IPS DF 4.7 (cell line): ENCODE data around the gene NADK2.
"Not testable (repeated sequence)": the region's sequence is repeated elsewhere in the genome, so short reads cannot be mapped to it uniquely, and the experiment has no call there.

Experiments
- DNase-seq: peaks from one replicate; pipeline ENCODE4 v3.0.0-alpha.2; 2013; ENCODE audit warnings: low spot score; ENCODE audit errors: extremely low read depth

NADK2 gene

DNA sequence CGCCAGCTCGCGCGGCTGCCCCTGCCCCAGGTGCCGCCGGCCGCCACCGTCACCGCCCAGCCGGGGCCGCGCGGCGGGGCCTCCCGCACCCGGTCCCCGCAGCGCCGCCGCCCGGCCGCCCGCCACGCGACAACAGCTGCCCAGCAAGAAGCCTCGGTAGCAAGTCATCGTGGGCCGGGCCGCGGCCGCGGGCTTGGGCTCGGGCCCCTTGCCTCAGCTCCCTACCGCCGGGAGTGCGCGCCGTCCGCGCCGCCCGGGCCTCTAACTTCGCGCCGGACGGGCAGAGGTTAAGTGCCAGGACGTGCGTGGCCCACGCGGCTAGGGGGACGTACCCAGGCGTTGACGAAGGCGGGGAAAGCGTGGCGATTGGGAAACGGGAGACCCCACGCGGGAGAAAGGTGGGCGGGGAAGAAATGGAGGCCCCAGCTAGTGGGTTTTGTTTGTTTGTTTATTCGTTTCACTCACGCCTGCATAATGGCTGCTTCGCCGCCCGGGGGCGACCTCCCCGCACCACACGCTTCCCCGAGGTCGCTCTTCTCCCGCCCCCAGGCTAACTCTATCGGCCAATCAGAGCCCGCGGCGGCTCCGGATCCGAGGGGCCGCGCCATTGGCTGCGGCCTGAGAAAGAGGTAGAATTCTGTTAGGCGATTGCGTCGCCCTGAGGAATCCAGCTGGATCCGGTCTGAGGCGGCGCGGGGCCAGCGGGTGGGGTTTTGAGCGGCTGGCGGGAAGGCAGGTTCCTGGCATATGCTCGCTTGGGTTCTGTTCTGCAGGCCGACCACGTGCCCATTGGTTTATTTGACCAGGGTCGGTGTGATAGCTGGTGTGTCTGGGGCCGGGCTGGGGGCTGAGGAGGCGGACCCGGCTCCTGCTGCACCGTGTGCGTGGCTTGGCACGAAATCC is at the start of gene NADK2:
NADK2 (minus strand) TSS at position 295 of the 903 bp plus-strand sequence; CDS start at position 168, 127 bp downstream.
- peak; percentile 78 for DNase-seq

GRCh38 chr5:36285837-36286615 is 44.3 kb upstream of the NADK2 start:
- no peak for DNase-seq

- not testable (repeated sequence) for DNase-seq
Observed at GRCh38 chr5:36283775-36284174, 42.0 kb upstream of the NADK2 start.

DNA sequence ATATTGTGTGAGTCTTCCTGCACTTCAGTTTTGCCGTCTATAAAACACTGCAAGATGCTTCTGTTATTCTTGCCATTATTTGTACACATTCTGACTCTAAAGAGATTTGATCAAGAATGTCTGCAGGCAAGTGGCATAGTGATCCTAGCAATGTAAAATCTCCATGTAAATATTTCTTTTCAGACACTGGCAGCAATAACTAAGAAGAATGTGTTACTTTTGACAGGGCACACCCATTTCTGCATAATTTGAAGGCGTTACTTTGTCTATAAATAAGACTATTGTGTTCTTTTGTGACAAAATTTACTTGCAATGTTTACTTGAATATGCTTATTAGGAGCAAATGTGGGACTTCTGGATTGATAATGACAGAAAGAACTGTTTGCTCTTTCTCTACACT is 39.9 kb upstream of the NADK2 start:
- DNase-seq: no peak

DNA sequence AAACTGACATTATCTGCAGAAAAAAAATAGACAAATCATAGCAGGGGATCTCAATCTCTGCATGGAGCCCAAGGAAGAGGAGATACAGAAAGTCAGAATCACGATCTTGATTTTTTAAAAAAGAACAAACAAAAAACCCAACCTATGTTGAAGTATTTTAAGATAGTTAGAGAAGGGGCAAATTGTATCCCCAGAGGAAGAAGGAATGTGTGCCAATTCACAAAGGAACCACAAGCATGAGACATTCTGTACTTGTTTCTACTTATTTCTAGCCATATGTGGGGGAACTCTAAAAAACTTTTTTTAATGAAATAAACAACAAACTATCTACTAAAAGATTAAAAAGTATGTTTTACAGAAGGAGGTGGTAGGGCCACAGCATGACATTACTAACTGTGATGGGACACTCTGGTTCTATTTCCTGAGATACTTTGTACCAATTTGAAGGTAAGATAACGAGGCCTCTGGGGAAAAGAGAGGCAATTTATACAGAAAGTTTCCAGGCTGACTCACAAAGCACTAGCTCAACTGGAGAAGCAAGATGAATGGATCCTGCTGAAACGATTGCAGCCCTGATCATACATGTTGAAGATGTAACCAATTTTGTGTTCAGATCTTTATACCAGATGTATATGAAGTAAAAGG is 37.5 kb upstream of the NADK2 start:
- no peak for DNase-seq

GRCh38 chr5:36277521-36278176 is 35.9 kb upstream of the NADK2 start:
- no peak for DNase-seq

GRCh38 chr5:36276864-36277263 is 35.1 kb upstream of the NADK2 start:
- no peak for DNase-seq

DNA sequence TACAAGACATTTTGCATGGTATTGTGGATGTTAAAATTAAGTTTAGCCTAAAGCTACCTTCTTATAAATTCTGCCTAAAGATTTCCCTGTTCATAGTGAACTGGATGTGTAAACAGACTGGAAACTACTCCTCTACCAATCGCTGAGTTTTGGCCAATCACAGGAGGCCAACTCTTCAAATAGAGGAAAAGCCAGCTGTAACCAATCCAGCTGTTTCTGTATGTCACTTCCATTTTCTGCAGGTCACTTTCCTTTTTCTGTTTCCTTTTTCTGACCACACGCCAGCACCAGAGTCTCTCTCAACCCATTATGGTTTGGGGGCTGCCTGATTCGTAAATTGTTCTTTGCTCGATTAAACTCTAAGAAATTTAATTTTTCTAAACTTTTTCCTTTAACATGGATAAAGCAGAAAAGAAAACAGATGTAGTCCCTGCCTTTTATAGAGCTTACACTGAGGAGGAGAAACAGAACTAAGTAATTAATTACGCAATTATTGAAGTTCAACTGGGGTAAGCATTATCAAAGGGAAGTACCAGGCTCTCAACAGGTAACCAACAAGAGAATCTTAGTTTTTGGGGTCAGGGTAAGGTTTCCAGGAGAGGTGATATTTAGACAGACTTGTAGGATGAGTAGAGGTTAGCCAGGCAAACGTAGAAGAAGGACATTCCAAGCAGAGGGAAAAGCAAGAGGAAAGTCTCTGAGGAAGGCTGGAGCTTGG is 32.2 kb upstream of the NADK2 start:
- DNase-seq: no peak

- DNase-seq: no peak
Observed at GRCh38 chr5:36272136-36272690, 30.5 kb upstream of the NADK2 start.

GRCh38 chr5:36270876-36271575 is 29.3 kb upstream of the NADK2 start:
- no peak for DNase-seq

GRCh38 chr5:36270175-36270574 is 28.4 kb upstream of the NADK2 start:
- DNase-seq: no peak

- no peak for DNase-seq
Observed at GRCh38 chr5:36269478-36269877, 27.8 kb upstream of the NADK2 start.

DNA sequence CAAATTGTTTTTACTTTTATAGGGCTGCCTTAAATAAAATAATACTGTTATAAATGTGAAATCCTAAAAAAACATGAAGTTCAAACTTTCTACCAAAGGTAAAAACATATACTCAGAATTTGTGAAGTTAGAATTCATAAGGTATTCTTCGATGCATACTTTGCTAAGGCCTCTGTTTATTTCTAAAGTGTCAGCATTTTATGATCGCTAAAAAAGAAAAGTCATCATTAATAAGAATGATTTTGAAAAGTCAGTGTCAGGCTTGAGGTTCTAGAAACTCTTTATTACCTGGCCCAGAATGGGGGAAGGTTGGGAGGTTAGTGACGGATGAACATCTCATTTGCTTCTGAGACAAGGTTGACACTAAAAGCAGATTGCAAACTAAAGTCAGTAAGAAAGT is 26.2 kb upstream of the NADK2 start:
- no peak for DNase-seq

GRCh38 chr5:36264202-36264760 is 22.6 kb upstream of the NADK2 start:
- no peak for DNase-seq

- DNase-seq: no peak
Observed at GRCh38 chr5:36261186-36261585, 19.5 kb upstream of the NADK2 start.

- DNase-seq: no peak
Observed at GRCh38 chr5:36253575-36253974, 11.8 kb upstream of the NADK2 start.

- no peak for DNase-seq
Observed at GRCh38 chr5:36252722-36253365, 11.1 kb upstream of the NADK2 start.

DNA sequence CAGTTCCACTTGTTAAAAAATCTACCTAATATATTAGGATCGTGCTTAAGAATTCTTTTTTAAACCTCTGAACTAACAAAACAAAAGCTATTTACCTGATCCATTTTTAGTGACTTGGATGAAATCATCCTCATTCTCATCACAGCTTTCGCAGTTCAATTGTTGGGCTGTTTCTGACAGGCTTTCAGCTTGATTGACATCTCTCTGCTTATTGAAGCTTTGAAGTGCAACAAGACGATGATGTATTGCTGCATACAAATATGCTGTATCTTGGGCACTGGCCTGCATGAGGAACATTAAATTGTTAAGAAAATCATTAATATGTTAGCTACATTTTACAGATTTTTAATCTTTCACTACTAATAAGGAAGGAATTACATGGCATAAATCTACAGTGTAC is 9.5 kb upstream of the NADK2 start:
- no peak for DNase-seq

DNA sequence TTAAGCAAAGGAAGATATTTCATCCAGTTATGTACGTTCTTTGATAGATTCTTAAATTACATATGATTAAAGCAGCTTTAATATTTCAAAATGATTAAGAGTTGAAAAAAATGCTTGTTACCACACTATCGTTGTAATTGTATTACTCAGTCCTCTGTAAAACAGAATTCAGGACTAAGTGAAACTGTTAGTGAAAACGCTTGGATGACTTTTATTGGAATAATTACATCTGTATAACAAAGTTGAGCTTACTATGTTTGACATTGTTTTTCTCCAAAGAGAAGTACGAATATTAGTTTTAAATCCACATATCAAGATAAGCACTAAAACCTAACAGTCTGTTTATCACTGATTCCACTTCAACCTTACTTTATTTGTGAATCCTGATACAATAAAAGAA is 8.7 kb upstream of the NADK2 start:
- DNase-seq: no peak
